Astrocyte of the spinal cord (primary cell): ENCODE data around the gene RTP5.

ENCODE experiments used
- DNase-seq: peaks from one replicate; pipeline ENCODE4 v3.0.0; 2011; ENCODE audit warnings: low read depth, low spot score
- H3K4me3 ChIP-seq: 2 replicates; pipeline ENCODE4 v1.5.1; 2011; ENCODE audit warnings: low read depth, mild to moderate bottlenecking, low read length, moderate library complexity
- in situ Hi-C: cut with HindIII; loops from 2 replicates; pipeline ENCODE4 v1.10.0; 2017; ENCODE audit warnings: low sequenced_read_pairs
- TF ChIP-seq, protein P1 (sequence below): IDR thresholded peaks from 2 replicates; pipeline ENCODE4 v1.5.1; 2012; ENCODE audit warnings: low read depth, mild to moderate bottlenecking, low read length, inconsistent platforms

RTP5 gene

DNA sequence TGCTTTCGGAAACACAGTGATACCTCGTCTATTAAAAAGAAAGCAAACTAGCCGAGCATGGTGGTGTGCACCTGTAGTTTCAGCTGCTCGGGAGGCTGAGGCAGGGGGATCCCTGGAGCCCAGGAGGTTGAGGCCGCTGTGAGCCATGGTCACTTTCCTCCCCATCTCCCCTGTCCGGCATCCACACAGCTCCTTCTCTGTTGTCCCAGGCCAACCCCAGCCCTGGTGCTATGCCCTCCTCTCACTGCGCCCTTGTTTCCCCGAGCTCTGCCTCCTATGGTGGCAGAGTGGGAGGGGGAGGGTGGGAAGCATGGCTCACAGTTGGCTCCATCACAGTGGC lies 15.4 kb downstream of the RTP5 start:
- TF ChIP-seq, protein P1, sequence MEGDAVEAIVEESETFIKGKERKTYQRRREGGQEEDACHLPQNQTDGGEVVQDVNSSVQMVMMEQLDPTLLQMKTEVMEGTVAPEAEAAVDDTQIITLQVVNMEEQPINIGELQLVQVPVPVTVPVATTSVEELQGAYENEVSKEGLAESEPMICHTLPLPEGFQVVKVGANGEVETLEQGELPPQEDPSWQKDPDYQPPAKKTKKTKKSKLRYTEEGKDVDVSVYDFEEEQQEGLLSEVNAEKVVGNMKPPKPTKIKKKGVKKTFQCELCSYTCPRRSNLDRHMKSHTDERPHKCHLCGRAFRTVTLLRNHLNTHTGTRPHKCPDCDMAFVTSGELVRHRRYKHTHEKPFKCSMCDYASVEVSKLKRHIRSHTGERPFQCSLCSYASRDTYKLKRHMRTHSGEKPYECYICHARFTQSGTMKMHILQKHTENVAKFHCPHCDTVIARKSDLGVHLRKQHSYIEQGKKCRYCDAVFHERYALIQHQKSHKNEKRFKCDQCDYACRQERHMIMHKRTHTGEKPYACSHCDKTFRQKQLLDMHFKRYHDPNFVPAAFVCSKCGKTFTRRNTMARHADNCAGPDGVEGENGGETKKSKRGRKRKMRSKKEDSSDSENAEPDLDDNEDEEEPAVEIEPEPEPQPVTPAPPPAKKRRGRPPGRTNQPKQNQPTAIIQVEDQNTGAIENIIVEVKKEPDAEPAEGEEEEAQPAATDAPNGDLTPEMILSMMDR, result no peak
- in situ Hi-C loops, result no loop called here
- no peak overlapping the region for H3K4me3 ChIP-seq
- DNase-seq, result no peak

DNA sequence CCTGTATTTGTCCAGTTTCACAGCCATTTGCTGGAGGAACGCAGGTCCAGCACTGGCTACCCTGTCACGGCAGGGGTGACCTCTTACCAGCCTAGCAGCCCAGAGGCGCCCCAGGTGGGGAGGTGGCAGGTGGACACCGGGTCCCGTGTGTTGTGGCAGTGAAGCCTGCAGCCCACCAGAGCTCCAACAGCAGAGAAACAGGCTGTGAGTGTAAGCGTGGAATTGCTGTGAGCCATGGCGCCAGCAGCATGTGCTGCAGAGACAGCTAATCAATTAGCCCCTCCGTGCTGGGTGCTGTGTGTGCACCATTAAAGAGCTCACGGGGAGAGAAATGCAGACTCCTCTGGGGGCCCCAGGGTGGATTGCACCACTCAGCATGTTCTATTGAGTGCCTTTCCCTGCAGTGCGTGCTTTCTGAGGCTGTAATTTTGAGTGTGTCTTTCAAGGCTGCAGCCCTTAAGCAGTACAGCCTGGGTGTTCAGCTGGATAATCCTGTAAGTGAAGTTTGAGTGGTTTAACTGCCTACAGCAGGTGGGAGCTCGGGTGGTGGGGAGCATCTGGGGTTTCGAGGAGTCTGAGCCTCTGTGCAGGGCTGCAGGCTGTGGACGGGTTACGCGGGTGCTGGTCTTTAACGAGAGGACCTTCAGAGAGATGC lies 15.9 kb downstream of the RTP5 start:
- H3K4me3 ChIP-seq, result no peak overlapping the region
- in situ Hi-C loops, result no loop called here
- TF ChIP-seq, protein P1, result no peak
- DNase-seq, result no peak

DNA sequence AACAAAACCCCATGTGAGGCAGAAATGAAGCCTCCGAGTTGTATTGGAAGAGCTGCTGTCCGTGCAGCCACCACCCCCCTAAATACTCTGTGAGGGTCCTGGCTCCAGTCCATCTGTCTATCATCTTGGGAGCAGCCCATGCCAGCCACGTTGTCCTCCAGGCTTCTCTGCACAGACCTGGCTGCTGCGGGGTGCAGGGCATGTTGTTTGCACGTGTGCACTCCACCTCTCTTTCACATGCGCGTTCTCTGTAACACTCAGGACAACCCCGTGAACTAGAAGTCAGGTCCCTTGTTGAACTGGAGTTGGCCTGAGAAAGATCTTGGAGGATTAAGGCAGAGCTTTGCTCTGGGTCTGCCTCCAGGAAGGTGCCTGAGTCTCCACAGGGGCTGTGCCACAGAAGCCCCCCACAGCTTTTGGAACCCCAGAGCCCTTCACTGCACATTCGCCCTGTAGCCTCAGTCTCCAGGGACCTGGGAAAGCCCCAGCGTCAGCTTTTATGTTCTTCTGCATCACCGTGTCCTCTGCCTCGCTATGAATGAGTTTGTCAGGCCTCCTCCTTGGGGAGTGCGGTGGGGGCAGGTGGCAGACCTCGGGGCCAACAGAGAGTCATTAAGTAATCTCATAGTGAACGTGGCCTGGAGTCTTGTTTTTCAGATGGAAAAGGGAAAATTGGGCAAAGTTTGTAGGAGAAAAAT lies 16.6 kb downstream of the RTP5 start:
- TF ChIP-seq, protein P1, result no peak
- in situ Hi-C loops, result no loop called here

DNA sequence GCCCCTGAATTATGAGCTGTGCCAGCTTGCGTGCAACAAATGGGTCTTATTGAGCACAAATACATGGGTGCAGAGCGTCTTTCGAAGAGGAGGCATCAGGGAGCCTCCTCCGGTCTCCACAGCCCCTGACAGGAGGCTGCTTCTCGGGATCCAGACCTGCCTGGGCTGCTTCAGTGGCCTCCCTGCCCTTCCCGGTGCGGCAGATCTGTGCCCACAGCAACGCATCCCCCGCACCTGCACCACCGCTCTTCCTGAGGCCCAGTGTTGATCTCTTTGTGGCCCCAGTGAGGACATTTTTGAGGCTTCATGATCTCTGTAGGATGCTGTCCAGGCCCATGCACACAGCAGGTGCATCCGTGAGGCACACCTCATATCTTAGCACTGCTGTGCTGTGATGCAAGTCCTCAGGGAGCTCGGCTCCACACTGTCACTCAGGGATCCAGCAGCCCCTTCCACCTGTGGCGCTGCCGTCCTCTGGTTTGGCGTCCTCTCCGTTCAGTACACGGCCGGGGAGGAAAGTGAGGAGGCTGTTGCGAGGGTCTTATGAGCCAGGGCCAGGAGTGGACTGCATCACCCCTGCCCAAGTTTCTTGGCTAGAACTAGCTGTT lies 17.4 kb downstream of the RTP5 start:
- no peak overlapping the region for H3K4me3 ChIP-seq
- in situ Hi-C loops, result no loop called here
- TF ChIP-seq, protein P1, result no peak
- DNase-seq, result no peak

More for the DNA sequence above, 16.6 kb downstream of the RTP5 start:
- DNase-seq, result no peak
- H3K4me3 ChIP-seq, result no peak overlapping the region

DNA sequence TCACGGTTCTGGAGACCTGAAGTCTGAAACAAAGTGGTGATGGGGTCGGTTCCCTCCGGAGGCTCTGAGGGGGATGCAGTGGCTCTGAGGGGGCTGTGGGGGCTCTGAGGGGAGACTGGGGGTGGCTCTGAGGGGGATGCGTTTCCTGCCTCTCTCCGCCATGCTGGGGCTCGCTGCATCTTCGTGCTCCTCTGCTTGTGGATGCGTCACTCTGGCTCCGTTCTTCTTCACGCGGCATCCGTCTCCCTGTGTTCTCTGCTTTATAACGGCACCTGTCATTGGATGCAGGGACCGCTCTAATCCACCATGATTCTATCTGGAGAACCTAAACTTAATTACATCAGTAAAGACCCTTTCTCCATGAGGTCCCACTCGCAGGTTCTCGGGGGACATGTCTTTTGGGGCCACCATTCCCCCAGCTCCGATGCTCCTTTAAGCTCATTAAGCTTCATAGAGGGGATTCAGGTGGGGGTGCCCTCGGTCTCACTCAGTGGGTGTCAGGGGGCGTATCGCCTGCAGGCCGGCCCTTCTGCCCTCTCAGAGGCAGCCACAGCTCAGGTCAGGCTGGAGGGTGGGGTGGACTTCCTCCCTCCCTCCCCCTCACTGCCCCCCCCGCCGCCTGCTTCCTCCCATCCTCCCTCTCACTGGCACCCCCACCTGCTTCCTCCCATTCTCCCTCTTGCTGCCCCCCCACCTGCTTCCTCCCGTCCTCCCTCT lies 18.4 kb downstream of the RTP5 start:
- in situ Hi-C loops, result no loop called here

DNA sequence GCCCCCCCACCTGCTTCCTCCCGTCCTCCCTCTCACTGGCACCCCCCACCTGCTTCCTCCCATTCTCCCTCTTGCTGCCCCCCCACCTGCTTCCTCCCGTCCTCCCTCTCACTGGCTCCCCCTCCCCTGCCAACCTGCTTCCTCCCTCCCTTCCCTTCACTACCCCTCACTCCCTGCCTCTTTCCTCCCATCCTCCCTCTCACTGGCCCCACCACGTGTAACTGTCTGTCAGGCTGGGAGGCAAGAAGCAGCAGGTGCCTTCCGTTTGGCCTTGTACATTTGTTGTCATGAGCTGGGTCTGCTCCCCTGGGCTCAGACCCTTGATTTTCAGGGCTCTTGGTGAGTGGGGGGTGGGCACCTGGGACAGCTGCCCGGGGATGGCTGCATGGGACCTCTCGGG lies 19.1 kb downstream of the RTP5 start:
- in situ Hi-C loops, result no loop called here
- DNase-seq, result no peak

More for the DNA sequence above, 18.4 kb downstream of the RTP5 start:
- no peak overlapping the region for H3K4me3 ChIP-seq
- DNase-seq, result no peak
- TF ChIP-seq, protein P1, result no peak

More for the DNA sequence above, 19.1 kb downstream of the RTP5 start:
- H3K4me3 ChIP-seq, result no peak overlapping the region
- TF ChIP-seq, protein P1, result no peak
